ENCODE results near the gene SERPINE3.

The SERPINE3 gene

GRCh38 chr13:51394724-51395123, 55.2 kb downstream of the SERPINE3 start:
- Histone ChIP-seq H3K36me3 (peaks cover 14% of the 10 kb centered on the region), H3K9me3 (no peaks in the 10 kb centered on the region), H3K4me3 (ENCODE audit: low read depth in 1 of 2, low read length in 1 of 2) (no peak overlapping the region), H3K27me3 (no peaks in the 10 kb centered on the region), H3K4me1 (ENCODE audit: control insufficient read depth in 1 of 2, insufficient read depth in 1 of 2, low read depth in 1 of 2, low read length in 1 of 2) (peaks cover 12 to 15% of the 10 kb centered on the region in 2 experiments), H3K27ac (no peak overlapping the region)
- TF ChIP-seq CTCF (IDR thresholded peaks at IDR 0.05): no peak

DNA sequence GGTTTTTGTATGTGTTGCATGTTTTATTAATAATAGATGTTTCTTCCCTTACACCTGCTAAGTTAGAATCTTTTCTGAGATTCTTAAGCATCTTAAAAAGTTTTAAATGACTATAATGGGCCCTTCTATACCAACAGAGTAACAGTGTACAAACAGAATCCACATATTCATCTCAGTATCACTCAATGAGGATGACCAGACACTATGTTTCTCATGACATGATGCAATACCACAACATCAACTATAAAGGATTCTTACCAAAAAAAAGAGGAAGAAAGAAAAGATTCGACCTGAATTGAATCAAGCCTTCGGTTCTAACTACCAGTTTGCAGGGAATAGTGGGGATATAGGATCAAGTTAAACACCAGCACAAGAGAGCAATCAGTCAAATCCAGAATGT, 56.9 kb downstream of the SERPINE3 start:
- no peak overlapping the region for H3K27ac ChIP-seq
- H3K4me3 ChIP-seq (ENCODE audit: low read depth in 1 of 2, low read length in 1 of 2): no peak overlapping the region
- no peaks in the 10 kb centered on the region for H3K9me3 ChIP-seq
- no peak for TF ChIP-seq CTCF (IDR thresholded peaks at IDR 0.05)
- H3K36me3 ChIP-seq: peaks cover 14% of the 10 kb centered on the region
- H3K27me3 ChIP-seq: no peaks in the 10 kb centered on the region
- H3K4me1 ChIP-seq (ENCODE audit: control insufficient read depth in 1 of 2, insufficient read depth in 1 of 2, low read depth in 1 of 2, low read length in 1 of 2): peaks cover 12 to 15% of the 10 kb centered on the region in 2 experiments

DNA sequence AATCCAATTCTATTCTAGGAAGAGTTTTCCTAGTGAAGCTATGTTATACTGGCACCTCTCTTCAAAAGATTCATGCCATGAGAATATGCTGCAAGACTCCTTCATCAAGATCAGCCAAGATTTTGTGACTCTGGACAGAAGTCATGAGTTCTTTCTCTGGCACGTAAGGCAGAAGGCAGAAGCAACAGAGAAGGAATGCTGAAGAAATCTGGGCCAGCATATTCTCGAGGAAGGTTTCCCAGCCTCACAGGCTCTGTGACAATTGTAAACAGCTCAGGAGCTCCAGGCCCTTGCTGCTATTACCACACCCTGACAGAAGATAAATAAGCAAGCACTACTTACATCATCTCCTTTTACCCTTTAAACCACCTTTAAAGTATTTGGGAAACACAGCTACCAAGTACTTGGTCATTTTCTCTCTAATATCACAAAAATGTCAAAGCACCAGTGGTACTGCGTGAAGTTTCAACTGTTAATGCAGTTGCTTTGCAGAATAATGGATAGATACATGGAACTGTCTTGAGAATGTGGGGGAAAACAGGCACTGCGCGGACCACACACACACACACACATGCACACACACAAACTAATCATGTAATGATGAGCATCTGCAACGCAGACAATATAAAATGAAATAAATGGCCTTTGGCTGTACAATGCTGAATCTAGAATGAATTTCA, 57.9 kb downstream of the SERPINE3 start:
- Histone ChIP-seq H3K27ac (peak overlapping the region; percentile 29), H3K36me3 (peaks cover 18% of the 10 kb centered on the region), H3K4me3 (ENCODE audit: low read depth in 1 of 2, low read length in 1 of 2) (no peak overlapping the region), H3K27me3 (no peaks in the 10 kb centered on the region), H3K4me1 (ENCODE audit: control insufficient read depth in 1 of 2, insufficient read depth in 1 of 2, low read depth in 1 of 2, low read length in 1 of 2) (peaks cover 12 to 15% of the 10 kb centered on the region in 2 experiments), H3K9me3 (no peaks in the 10 kb centered on the region)
- no peak for TF ChIP-seq CTCF (IDR thresholded peaks at IDR 0.05)

DNA sequence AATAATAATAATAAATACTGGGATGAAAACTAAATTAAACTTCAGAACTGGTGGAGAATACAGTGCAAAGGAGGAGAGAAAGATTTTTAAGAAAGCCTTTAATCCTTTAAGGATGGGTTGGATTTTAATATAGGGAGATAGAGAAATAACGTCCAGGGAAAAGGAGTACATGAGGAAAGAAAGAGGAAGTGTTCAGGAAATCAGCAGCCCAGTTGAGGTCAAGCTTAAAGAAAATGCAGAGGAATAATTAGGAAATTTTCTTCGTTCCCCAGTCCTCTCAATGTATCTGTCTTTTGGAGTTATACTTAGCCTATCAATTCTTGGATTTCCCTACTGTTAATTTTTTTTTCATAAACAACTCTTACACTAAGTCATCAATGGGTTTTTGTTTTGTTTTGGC, 65.7 kb downstream of the SERPINE3 start:
- Histone ChIP-seq H3K36me3 (peaks cover 9% of the 10 kb centered on the region), H3K27ac (peak overlapping the region; percentile 44), H3K4me1 (ENCODE audit: control insufficient read depth in 1 of 2, insufficient read depth in 1 of 2, low read depth in 1 of 2, low read length in 1 of 2) (no peaks in the 10 kb centered on the region), H3K9me3 (no peaks in the 10 kb centered on the region), H3K4me3 (ENCODE audit: low read depth in 1 of 2, low read length in 1 of 2) (no peak overlapping the region), H3K27me3 (no peaks in the 10 kb centered on the region)
- no peak for TF ChIP-seq CTCF (IDR thresholded peaks at IDR 0.05)

GRCh38 chr13:51412431-51412830, 72.9 kb downstream of the SERPINE3 start:
- Histone ChIP-seq H3K36me3 (peaks cover 30% of the 10 kb centered on the region), H3K4me3 (ENCODE audit: low read depth in 1 of 2, low read length in 1 of 2) (no peak overlapping the region), H3K27ac (peak overlapping the region; percentile 20), H3K27me3 (no peaks in the 10 kb centered on the region), H3K4me1 (ENCODE audit: control insufficient read depth in 1 of 2, insufficient read depth in 1 of 2, low read depth in 1 of 2, low read length in 1 of 2) (no peaks in the 10 kb centered on the region), H3K9me3 (no peaks in the 10 kb centered on the region)
- TF ChIP-seq CTCF (IDR thresholded peaks at IDR 0.05): no peak
